HCT116 (cell line): ENCODE data around the gene RXRA. TPM values are rescaled to one million over a fixed set of nuclear protein-coding genes. Genes with fewer than 3 reads are reported as not detected.

Source experiments
- ATAC-seq: fragments of 200-7000 bp; cut with Tn5 transposase; 2 replicates; pipeline ENCODE4 v1.9.1; 2020; ENCODE audit warnings: mild to moderate bottlenecking, moderate library complexity
- BruUV-seq: library from RNA; stranded (reverse); fragments of 400-500 nt; replicated peaks from 2 replicates; lab custom pipeline; 2021; lab: Mats Ljungman, UMichigan
- CTCF ChIA-PET: fragments of 300-600 bp; sonication (Branson Sonifier 250); formaldehyde crosslinking; loops from one replicate; lab custom pipeline; 2021; ENCODE audit warnings: antibody characterized with exemption; lab: Charles Lee
- POLR2A ChIA-PET: fragments of 300-600, 350-600 bp; sonication (Branson Sonifier 250); formaldehyde crosslinking; loops from one replicate; lab custom pipeline; 2021; ENCODE audit warnings: antibody characterized with exemption; lab: Charles Lee
- RAD21 ChIA-PET, 2 experiments: fragments of 300-600 bp; sonication (Branson Sonifier 250); formaldehyde crosslinking; loops; one replicate each; lab custom pipeline; 2023; ENCODE audit warnings: low total read pairs in 2 of 2; ENCODE audit not compliant: uncharacterized antibody in 2 of 2, unreplicated experiment in 2 of 2, low non-redundant PET in 1 of 2; lab: Charles Lee
- DNase-seq: peaks from one replicate; pipeline ENCODE4 v3.0.0-alpha.2; 2010; ENCODE audit warnings: low read depth, low spot score
- H2AFZ ChIP-seq: fragments of 200-600 bp; shearing (Covaris generic), sonication (generic); 2 replicates; pipeline ENCODE4 v1.6.1; 2017; ENCODE audit warnings: low read depth, mixed run types, mixed read lengths, antibody characterized with exemption, low read length; ENCODE audit not compliant: poor library complexity, severe bottlenecking
- H3K27ac ChIP-seq: 2 replicates; pipeline ENCODE4 v1.5.1; 2012; ENCODE audit warnings: low read depth, low read length
- H3K27me3 ChIP-seq: fragments of 200-600 bp; sonication (generic); 2 replicates; pipeline ENCODE4 v1.6.1; 2016; ENCODE audit warnings: mixed run types, low read length, mixed read lengths; ENCODE audit not compliant: insufficient read depth
- H3K36me3 ChIP-seq, 2 experiments: fragments of 200-500 bp in 1 of 2; fragments of 200-600 bp in 1 of 2; sonication (Bioruptor generic) in 1 of 2; sonication (generic) in 1 of 2; 2 replicates each; pipeline versions ENCODE4 v1.5.1 to v1.6.1; 2014 to 2016; ENCODE audit warnings: low read length in 2 of 2, inconsistent platforms in 1 of 2, mixed read lengths in 1 of 2, mixed run types in 1 of 2; ENCODE audit not compliant: insufficient read depth in 2 of 2, control insufficient read depth in 1 of 2
- H3K4me1 ChIP-seq, 2 experiments: fragments of 200-600 bp in 1 of 2; sonication (generic) in 1 of 2; 2 replicates each; pipeline versions ENCODE4 v1.5.1 to v1.6.1; 2012 to 2017; ENCODE audit warnings: low read length in 2 of 2, inconsistent platforms in 1 of 2, mild to moderate bottlenecking in 1 of 2, mixed read lengths in 1 of 2, mixed run types in 1 of 2, moderate library complexity in 1 of 2; ENCODE audit not compliant: insufficient read depth in 2 of 2, control insufficient read depth in 1 of 2
- H3K4me2 ChIP-seq: fragments of 200-600 bp; sonication (generic); 2 replicates; pipeline ENCODE4 v1.6.1; 2017; ENCODE audit warnings: mixed run types, low read length, mixed read lengths
- H3K4me3 ChIP-seq, 2 experiments: fragments of 200-600 bp in 1 of 2; sonication (generic) in 1 of 2; replicated peaks in 1 of 2; 2 replicates each; pipeline ENCODE4 v1.5.1; 2011 to 2016; ENCODE audit warnings: low read length in 2 of 2, control low read depth in 1 of 2, low read depth in 1 of 2, mild to moderate bottlenecking in 1 of 2, mixed read lengths in 1 of 2, mixed run types in 1 of 2
- H3K79me2 ChIP-seq: fragments of 200-600 bp; sonication (generic); 2 replicates; pipeline ENCODE4 v1.6.1; 2017; ENCODE audit warnings: mild to moderate bottlenecking, mixed run types, low read length, moderate library complexity, mixed read lengths; ENCODE audit not compliant: insufficient read depth
- H3K9ac ChIP-seq: fragments of 200-600 bp; sonication (generic); 2 replicates; pipeline ENCODE4 v1.6.1; 2016; ENCODE audit warnings: low read length, mixed read lengths
- H3K9me2 ChIP-seq: fragments of 200-600 bp; sonication (generic), shearing (Covaris generic); 2 replicates; pipeline ENCODE4 v1.6.1; 2017; ENCODE audit warnings: mixed run types, mild to moderate bottlenecking, moderate library complexity; ENCODE audit not compliant: insufficient read depth
- H3K9me3 ChIP-seq, 2 experiments: fragments of 200-500 bp in 1 of 2; fragments of 200-600 bp in 1 of 2; sonication (Bioruptor generic) in 1 of 2; sonication (generic) in 1 of 2; 2 replicates each; pipeline ENCODE4 v1.6.1; 2014 to 2017; ENCODE audit warnings: low read length in 2 of 2, mixed read lengths in 2 of 2, inconsistent platforms in 1 of 2, low read depth in 1 of 2, mild to moderate bottlenecking in 1 of 2, mixed run types in 1 of 2, moderate library complexity in 1 of 2; ENCODE audit not compliant: control insufficient read depth in 1 of 2, insufficient read depth in 1 of 2
- H4K20me1 ChIP-seq: fragments of 200-600 bp; sonication (generic), shearing (Covaris generic); 2 replicates; pipeline ENCODE4 v1.6.1; 2017; ENCODE audit warnings: mixed run types, mild to moderate bottlenecking, moderate library complexity; ENCODE audit not compliant: insufficient read depth
- ATF3 ChIP-seq: IDR thresholded peaks from 2 replicates; pipeline ENCODE4 v1.6.1; 2012
- CBX3 ChIP-seq: IDR thresholded peaks from 2 replicates; pipeline ENCODE4 v1.6.1; 2012; ENCODE audit warnings: low read depth
- EGR1 ChIP-seq: IDR thresholded peaks from 2 replicates; pipeline ENCODE4 v1.6.1; 2012; ENCODE audit warnings: low read depth
- ELF1 ChIP-seq: IDR thresholded peaks from 2 replicates; pipeline ENCODE4 v1.6.1; 2012; ENCODE audit warnings: low read depth, borderline replicate concordance
- EZH2 ChIP-seq: fragments of 200-600 bp; sonication (generic); IDR thresholded peaks from 2 replicates; pipeline ENCODE4 v1.6.1; 2017; ENCODE audit warnings: antibody characterized with exemption, mixed run types
- EZH2phosphoT487 ChIP-seq: fragments of 200-600 bp; IDR thresholded peaks from 2 replicates; pipeline ENCODE4 v1.6.1; 2018; ENCODE audit warnings: antibody characterized with exemption, borderline replicate concordance
- JUND ChIP-seq: IDR thresholded peaks from 2 replicates; pipeline ENCODE4 v1.6.1; 2012
- POLR2A ChIP-seq: IDR thresholded peaks from 2 replicates; pipeline ENCODE4 v1.7.0; 2011; ENCODE audit warnings: borderline replicate concordance; ENCODE audit not compliant: insufficient read depth, insufficient read length; ENCODE audit errors: extremely low read depth
- SIN3A ChIP-seq: IDR thresholded peaks from 2 replicates; pipeline ENCODE4 v1.6.1; 2012; ENCODE audit warnings: low read depth
- TCF7L2 ChIP-seq: IDR thresholded peaks from 2 replicates; pipeline ENCODE4 v1.7.0; 2011; ENCODE audit warnings: borderline replicate concordance, inconsistent platforms; ENCODE audit not compliant: insufficient read depth, insufficient read length; ENCODE audit errors: extremely low read depth
- YY1 ChIP-seq: IDR thresholded peaks from 2 replicates; pipeline ENCODE4 v1.6.1; 2011; ENCODE audit warnings: low read length, low read depth, moderate library complexity, mild to moderate bottlenecking; ENCODE audit not compliant: insufficient replicate concordance; ENCODE audit errors: extremely low read depth
- ZBTB33 ChIP-seq: IDR thresholded peaks from 2 replicates; pipeline ENCODE4 v1.6.1; 2011; ENCODE audit warnings: mild to moderate bottlenecking, low read length, moderate library complexity; ENCODE audit not compliant: insufficient replicate concordance; ENCODE audit errors: extremely low read depth
- ZFX ChIP-seq: fragments of 450-650 bp; IDR thresholded peaks from 2 replicates; pipeline ENCODE4 v1.6.1; 2017
- intact Hi-C: fragments of 100-400 bp; cut with micrococcal nuclease; formaldehyde crosslinking; loops from 2 replicates; pipeline ENCODE4 v1.10.0; 2022
- total RNA-seq: library from RNA; stranded (reverse); gene quantifications from one replicate; pipeline ENCODE4 v1.2.1, GENCODE V29; 2021; ENCODE audit not compliant: unreplicated experiment

Gene RXRA
- total RNA-seq, 1 experiment from 2014 or later = 43.9 TPM

- TF ChIP-seq ELF1 (no peak), JUND (no peak), ZFX (no peak), EZH2 (no peak), POLR2A (no peak), TCF7L2 (no peak)
Observed at GRCh38 chr9:134293611-134294152, 32.6 kb upstream of the RXRA start (continued).

GRCh38 chr9:134294153-134295071 lies 31.8 kb upstream of the RXRA start:
- CTCF ChIA-PET = no interaction called here
- no peaks in the 10 kb centered on the region for H3K9me3 ChIP-seq
- H3K4me1 ChIP-seq = no peaks in the 10 kb centered on the region
- H3K4me3 ChIP-seq = no peak overlapping the region
- POLR2A ChIA-PET = no interaction called here
- no peak for DNase-seq
- H3K9me2 ChIP-seq = no peaks in the 10 kb centered on the region
- H3K4me2 ChIP-seq = no peak overlapping the region
- TF ChIP-seq ELF1 = no peak
- TF ChIP-seq CBX3 = no peak
- no peak for TF ChIP-seq SIN3A
- no peak for TF ChIP-seq EGR1
- TF ChIP-seq EZH2phosphoT487 = no peak
- no peak for TF ChIP-seq YY1
- TF ChIP-seq ATF3 = no peak
- TF ChIP-seq POLR2A = no peak
- TF ChIP-seq ZBTB33 = no peak
- TF ChIP-seq, all 23 proteins: peak for 0
- Histone ChIP-seq H3K27me3 (no peaks in the 10 kb centered on the region), H3K36me3 (no peaks in the 10 kb centered on the region), H3K27ac (no peak overlapping the region), H4K20me1 (no peaks in the 10 kb centered on the region), H2AFZ (no peak overlapping the region), H3K9ac (no peak overlapping the region), H3K79me2 (no peaks in the 10 kb centered on the region)
- intact Hi-C loops = no loop called here
- no peak for ATAC-seq
- RAD21 ChIA-PET = no interaction called here
- BruUV-seq = no TSS peak
